Activated naive CD8-positive, alpha-beta T cell treated with anti-CD3 and anti-CD28 coated beads, Interleukin-2, amount 10 ng/mL, durations not matched to agents 7 days and 5 days (primary cell): ENCODE data around the gene PTPRN2. TPM values are rescaled to one million over a fixed set of nuclear protein-coding genes. Genes with fewer than 3 reads are reported as not detected.

Experiments used
- ATAC-seq: fragments of 150-1000 bp; cut with Tn5 transposase; one replicate; pipeline ENCODE4 v1.10.0; 2021; ENCODE audit warnings: low read depth, moderate library complexity
- POLR2A ChIA-PET: fragments of 350-600 bp; sonication (Branson Sonifier 250); formaldehyde crosslinking; loops from one replicate; lab custom pipeline; 2021; ENCODE audit warnings: antibody characterized with exemption; lab: Charles Lee
- DNase-seq: peaks from one replicate; pipeline ENCODE4 v3.0.0; 2021
- H3K27ac Mint-ChIP-seq: one replicate; pipeline ENCODE4 v1.8.0; 2022; ENCODE audit warnings: mild to moderate bottlenecking, mixed read lengths
- H3K27me3 Mint-ChIP-seq: one replicate; pipeline ENCODE4 v1.8.0; 2022; ENCODE audit warnings: mild to moderate bottlenecking, moderate library complexity, mixed read lengths
- H3K36me3 Mint-ChIP-seq: one replicate; pipeline ENCODE4 v1.8.0; 2021; ENCODE audit warnings: mild to moderate bottlenecking, mixed read lengths
- H3K4me1 Mint-ChIP-seq: one replicate; pipeline ENCODE4 v1.8.0; 2021; ENCODE audit warnings: mixed read lengths
- H3K4me3 Mint-ChIP-seq: one replicate; pipeline ENCODE4 v1.8.0; 2022; ENCODE audit warnings: mild to moderate bottlenecking, moderate library complexity, mixed read lengths
- H3K9me3 Mint-ChIP-seq: one replicate; pipeline ENCODE4 v1.8.0; 2021; ENCODE audit warnings: mixed read lengths
- total RNA-seq, 2 experiments: library from RNA; stranded (reverse); gene quantifications; one replicate each; pipeline ENCODE4 v1.2.3, GENCODE V29; 2021

Gene PTPRN2
- total RNA-seq, 2 experiments from 2014 or later: 4.5 to 4.9 TPM

GRCh38 chr7:158563051-158563450 lies 24.6 kb downstream of the PTPRN2 start:
- Mint-ChIP-seq H3K36me3 (no peaks in the 10 kb centered on the region), H3K27me3 (peaks cover 3% of the 10 kb centered on the region), H3K4me1 (no peaks in the 10 kb centered on the region), H3K27ac (no peak overlapping the region), H3K4me3 (no peak overlapping the region), H3K9me3 (no peaks in the 10 kb centered on the region)
- DNase-seq: no peak
- ATAC-seq: no peak
- POLR2A ChIA-PET: no interaction called here

DNA sequence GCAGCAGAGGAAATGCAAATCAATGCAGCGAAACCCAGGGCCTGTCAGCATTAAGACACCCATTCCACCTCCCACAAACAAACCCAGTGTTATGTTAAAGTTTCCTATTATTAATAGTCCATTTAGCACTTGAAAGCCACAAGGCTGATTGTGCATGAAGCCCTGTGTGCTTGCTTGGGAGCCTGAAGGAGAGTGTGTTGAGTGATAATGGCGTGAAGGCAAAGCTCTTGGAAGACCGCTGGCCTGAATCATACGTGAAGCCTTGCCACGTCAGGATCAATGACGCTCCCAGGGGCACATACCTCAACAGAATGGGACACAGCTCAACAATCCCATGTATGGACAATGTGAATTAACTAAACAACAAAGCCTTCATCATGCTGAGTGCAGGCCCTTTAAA lies 25.1 kb downstream of the PTPRN2 start:
- no peak overlapping the region for H3K27ac Mint-ChIP-seq
- H3K9me3 Mint-ChIP-seq: no peaks in the 10 kb centered on the region
- H3K4me1 Mint-ChIP-seq: no peaks in the 10 kb centered on the region
- POLR2A ChIA-PET: no interaction called here
- no peak for DNase-seq
- H3K27me3 Mint-ChIP-seq: peaks cover 3% of the 10 kb centered on the region
- no peak overlapping the region for H3K4me3 Mint-ChIP-seq
- no peak for ATAC-seq
- H3K36me3 Mint-ChIP-seq: no peaks in the 10 kb centered on the region

DNA sequence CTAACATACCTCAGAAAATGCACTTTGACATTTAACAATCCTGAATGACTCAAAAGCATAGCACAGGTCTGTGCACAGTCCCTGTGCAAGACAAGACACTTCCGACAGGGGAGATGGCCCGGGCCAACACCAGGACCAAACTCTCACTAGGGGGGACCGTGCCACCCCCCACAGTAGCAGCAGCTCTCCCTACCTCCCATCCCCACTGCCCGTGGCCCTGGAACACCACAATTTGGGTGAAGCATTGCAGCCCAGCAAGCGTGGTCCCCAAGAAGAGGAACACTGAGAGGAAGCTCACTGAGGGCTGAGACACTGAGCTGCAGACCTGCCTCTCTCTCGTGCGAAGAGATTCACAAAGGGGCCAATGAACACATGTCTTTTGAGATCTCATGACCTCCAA lies 26.0 kb downstream of the PTPRN2 start:
- H3K36me3 Mint-ChIP-seq: no peaks in the 10 kb centered on the region
- no peaks in the 10 kb centered on the region for H3K4me1 Mint-ChIP-seq
- peaks cover 3% of the 10 kb centered on the region for H3K27me3 Mint-ChIP-seq

DNA sequence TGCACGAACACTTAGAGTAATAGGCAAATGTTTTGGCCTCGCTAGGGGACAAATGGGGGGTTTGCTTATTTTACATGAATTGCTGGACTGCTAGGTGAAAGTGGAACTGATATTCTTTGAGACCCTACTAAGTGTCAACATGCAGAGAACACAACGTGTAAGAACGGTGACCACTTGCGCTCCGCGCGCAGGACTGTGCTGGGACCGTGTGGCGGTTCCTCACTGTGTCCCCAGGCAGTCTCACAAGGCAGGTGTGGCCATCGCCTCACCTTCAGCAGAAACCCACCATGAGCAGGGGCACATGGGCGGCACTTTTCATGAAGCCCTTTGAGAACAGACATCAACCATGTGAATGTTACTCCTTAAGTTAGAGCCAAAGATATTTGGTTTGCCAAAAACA lies 27.2 kb downstream of the PTPRN2 start:
- Mint-ChIP-seq H3K27me3 (peaks cover 5% of the 10 kb centered on the region), H3K4me1 (no peaks in the 10 kb centered on the region), H3K36me3 (no peaks in the 10 kb centered on the region), H3K9me3 (peaks cover 2% of the 10 kb centered on the region), H3K4me3 (no peak overlapping the region), H3K27ac (no peak overlapping the region)
- DNase-seq (no peak), ATAC-seq (no peak)
- POLR2A ChIA-PET: no interaction called here

More for the DNA sequence above, 26.0 kb downstream of the PTPRN2 start:
- Mint-ChIP-seq H3K27ac (no peak overlapping the region), H3K9me3 (no peaks in the 10 kb centered on the region), H3K4me3 (no peak overlapping the region)
- POLR2A ChIA-PET: no interaction called here
- no peak for DNase-seq
- no peak for ATAC-seq

GRCh38 chr7:158559356-158559755 lies 28.3 kb downstream of the PTPRN2 start:
- H3K4me1 Mint-ChIP-seq: no peaks in the 10 kb centered on the region

DNA sequence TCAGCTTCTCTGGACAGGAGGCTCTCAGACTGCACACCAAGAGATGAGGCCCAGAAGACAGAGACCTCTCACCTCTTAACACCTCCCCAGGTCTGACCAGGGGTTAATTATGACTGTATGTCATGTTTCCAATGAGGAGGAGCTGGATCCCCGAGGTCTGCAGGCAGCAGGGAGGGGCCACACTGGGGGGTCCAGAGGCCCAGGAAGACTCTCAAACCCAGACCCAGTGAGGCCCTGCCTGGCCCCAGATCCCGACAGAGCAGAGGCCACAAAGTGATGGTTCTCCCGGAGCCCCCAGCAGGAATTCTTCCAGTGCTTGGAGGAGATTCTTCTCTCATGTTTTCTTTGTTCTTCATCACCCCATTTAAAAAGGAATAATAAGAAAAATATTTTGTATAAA lies 28.8 kb downstream of the PTPRN2 start:
- no peak for ATAC-seq
- peaks cover 5% of the 10 kb centered on the region for H3K27me3 Mint-ChIP-seq
- H3K4me3 Mint-ChIP-seq: no peak overlapping the region
- peaks cover 2% of the 10 kb centered on the region for H3K9me3 Mint-ChIP-seq
- POLR2A ChIA-PET: no interaction called here
- H3K36me3 Mint-ChIP-seq: no peaks in the 10 kb centered on the region
- no peak overlapping the region for H3K27ac Mint-ChIP-seq
- H3K4me1 Mint-ChIP-seq: no peaks in the 10 kb centered on the region
- no peak for DNase-seq

More at GRCh38 chr7:158559356-158559755, 28.3 kb downstream of the PTPRN2 start:
- Mint-ChIP-seq H3K27me3 (peaks cover 5% of the 10 kb centered on the region), H3K4me3 (no peak overlapping the region), H3K9me3 (peaks cover 2% of the 10 kb centered on the region), H3K27ac (no peak overlapping the region), H3K36me3 (no peaks in the 10 kb centered on the region)
- POLR2A ChIA-PET: no interaction called here
- ATAC-seq (no peak), DNase-seq (no peak)

- H3K9me3 Mint-ChIP-seq: peaks cover 2% of the 10 kb centered on the region
- no peak overlapping the region for H3K4me3 Mint-ChIP-seq
- H3K27me3 Mint-ChIP-seq: peaks cover 5% of the 10 kb centered on the region
These were observed 30.2 kb downstream of the PTPRN2 start for GRCh38 chr7:158557441-158557755.

GRCh38 chr7:158556721-158557440 lies 30.7 kb downstream of the PTPRN2 start:
- POLR2A ChIA-PET: no interaction called here
- H3K4me3 Mint-ChIP-seq: no peak overlapping the region
- no peak for DNase-seq
- no peak overlapping the region for H3K27ac Mint-ChIP-seq
- no peaks in the 10 kb centered on the region for H3K4me1 Mint-ChIP-seq
- ATAC-seq: no peak
- no peaks in the 10 kb centered on the region for H3K36me3 Mint-ChIP-seq
- H3K27me3 Mint-ChIP-seq: peaks cover 5% of the 10 kb centered on the region
- peaks cover 2% of the 10 kb centered on the region for H3K9me3 Mint-ChIP-seq

More at GRCh38 chr7:158557441-158557755, 30.2 kb downstream of the PTPRN2 start:
- DNase-seq (no peak), ATAC-seq (no peak)
- Mint-ChIP-seq H3K27ac (no peak overlapping the region), H3K4me1 (no peaks in the 10 kb centered on the region), H3K36me3 (no peaks in the 10 kb centered on the region)
- POLR2A ChIA-PET: no interaction called here

DNA sequence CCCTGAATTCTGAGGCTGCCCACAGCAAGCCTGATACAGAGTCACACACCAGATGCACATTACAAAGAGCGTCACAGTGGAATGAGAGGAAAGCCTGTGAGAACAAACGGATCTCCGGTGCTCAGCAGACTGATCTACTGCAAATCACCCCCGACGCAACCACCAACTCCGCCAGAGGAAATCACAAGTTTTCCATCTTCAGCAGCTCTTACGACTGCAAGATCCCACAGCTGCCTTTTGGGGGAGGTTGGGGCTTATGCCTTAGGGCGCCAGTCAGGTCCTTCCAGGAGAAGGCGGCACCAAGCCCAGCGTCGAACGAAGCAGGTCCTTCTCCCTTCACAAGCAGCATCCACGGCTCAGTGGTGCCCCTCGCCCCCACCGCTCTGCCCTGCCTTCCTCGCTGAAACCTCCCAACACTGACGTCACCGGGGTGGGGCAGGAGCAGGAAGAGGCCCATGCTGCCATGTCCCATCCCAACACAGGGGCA lies 32.5 kb downstream of the PTPRN2 start:
- Mint-ChIP-seq H3K4me3 (no peak overlapping the region), H3K4me1 (no peaks in the 10 kb centered on the region), H3K9me3 (peaks cover 2% of the 10 kb centered on the region), H3K27ac (no peak overlapping the region), H3K27me3 (peaks cover 5% of the 10 kb centered on the region), H3K36me3 (no peaks in the 10 kb centered on the region)
- DNase-seq (no peak), ATAC-seq (no peak)
- POLR2A ChIA-PET: no interaction called here

GRCh38 chr7:158550886-158551452 lies 36.7 kb downstream of the PTPRN2 start:
- no peaks in the 10 kb centered on the region for H3K4me1 Mint-ChIP-seq
- H3K27me3 Mint-ChIP-seq: peaks cover under 1% of the 10 kb centered on the region
- no peak for DNase-seq
- no peak overlapping the region for H3K4me3 Mint-ChIP-seq
- POLR2A ChIA-PET: no interaction called here
- H3K27ac Mint-ChIP-seq: no peak overlapping the region
- peaks cover 1% of the 10 kb centered on the region for H3K9me3 Mint-ChIP-seq
- H3K36me3 Mint-ChIP-seq: no peaks in the 10 kb centered on the region
- no peak for ATAC-seq

- Mint-ChIP-seq H3K27me3 (no peaks in the 10 kb centered on the region), H3K9me3 (no peaks in the 10 kb centered on the region), H3K36me3 (no peaks in the 10 kb centered on the region)
These were observed 37.3 kb downstream of the PTPRN2 start for GRCh38 chr7:158550394-158550700.

GRCh38 chr7:158549616-158550393 lies 37.8 kb downstream of the PTPRN2 start:
- POLR2A ChIA-PET: no interaction called here
- H3K4me1 Mint-ChIP-seq: no peaks in the 10 kb centered on the region
- DNase-seq: no peak

More at GRCh38 chr7:158550394-158550700, 37.3 kb downstream of the PTPRN2 start:
- Mint-ChIP-seq H3K27ac (no peak overlapping the region), H3K4me3 (no peak overlapping the region), H3K4me1 (no peaks in the 10 kb centered on the region)
- POLR2A ChIA-PET: no interaction called here
- no peak for ATAC-seq
- no peak for DNase-seq

GRCh38 chr7:158549176-158549615 lies 38.4 kb downstream of the PTPRN2 start:
- no peaks in the 10 kb centered on the region for H3K9me3 Mint-ChIP-seq
- H3K36me3 Mint-ChIP-seq: no peaks in the 10 kb centered on the region
- ATAC-seq: no peak
- H3K4me1 Mint-ChIP-seq: no peaks in the 10 kb centered on the region
- no peak overlapping the region for H3K27ac Mint-ChIP-seq
- POLR2A ChIA-PET: no interaction called here
- H3K4me3 Mint-ChIP-seq: no peak overlapping the region
- H3K27me3 Mint-ChIP-seq: no peaks in the 10 kb centered on the region
- no peak for DNase-seq

More at GRCh38 chr7:158549616-158550393, 37.8 kb downstream of the PTPRN2 start:
- no peaks in the 10 kb centered on the region for H3K27me3 Mint-ChIP-seq
- no peak overlapping the region for H3K27ac Mint-ChIP-seq
- H3K36me3 Mint-ChIP-seq: no peaks in the 10 kb centered on the region
- H3K9me3 Mint-ChIP-seq: no peaks in the 10 kb centered on the region
- no peak overlapping the region for H3K4me3 Mint-ChIP-seq
- no peak for ATAC-seq

DNA sequence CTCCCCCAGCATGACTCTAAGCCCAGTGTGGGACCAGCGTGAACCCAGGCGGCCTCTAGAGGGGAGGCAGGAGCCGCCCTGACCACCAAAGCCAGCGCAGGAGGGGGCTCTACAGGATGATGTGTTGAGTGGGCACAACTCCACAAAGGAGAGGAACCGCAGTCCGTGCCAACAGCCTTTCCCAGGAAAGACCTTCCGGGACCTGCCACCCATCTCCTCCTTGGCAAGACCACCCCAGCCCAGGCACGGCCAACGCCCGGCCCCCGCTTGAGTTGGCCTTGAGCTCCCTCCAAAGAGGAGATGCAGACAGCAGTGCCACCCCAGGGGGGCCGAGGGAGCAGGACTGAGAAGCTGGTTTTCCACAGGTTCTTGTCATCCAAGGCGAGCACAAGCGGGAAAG lies 38.9 kb downstream of the PTPRN2 start:
- no peaks in the 10 kb centered on the region for H3K4me1 Mint-ChIP-seq
- no peaks in the 10 kb centered on the region for H3K27me3 Mint-ChIP-seq
- H3K27ac Mint-ChIP-seq: no peak overlapping the region
- H3K4me3 Mint-ChIP-seq: no peak overlapping the region
- POLR2A ChIA-PET: no interaction called here
- H3K36me3 Mint-ChIP-seq: no peaks in the 10 kb centered on the region
- H3K9me3 Mint-ChIP-seq: no peaks in the 10 kb centered on the region
- ATAC-seq: no peak
- DNase-seq: no peak
